Nephron (organoid): ENCODE measurements around the gene CIROP.
A peak's percentile ranks its signal among the peaks of the same experiment; 100 is the strongest.

ENCODE experiments used
- H3K27ac Mint-ChIP-seq, 3 experiments: 2 replicates each; pipeline ENCODE4 v1.8.0; 2020; ENCODE audit warnings: mixed read lengths in 3 of 3, mild to moderate bottlenecking in 2 of 3, moderate library complexity in 1 of 3
- H3K27me3 Mint-ChIP-seq: 2 replicates; pipeline ENCODE4 v1.8.0; 2021; ENCODE audit warnings: low read depth, mild to moderate bottlenecking, moderate library complexity, mixed read lengths
- H3K36me3 Mint-ChIP-seq: 2 replicates; pipeline ENCODE4 v1.8.0; 2020; ENCODE audit warnings: low read depth, mixed read lengths
- H3K4me1 Mint-ChIP-seq: 2 replicates; pipeline ENCODE4 v1.8.0; 2020; ENCODE audit warnings: mixed read lengths
- H3K4me3 Mint-ChIP-seq, 3 experiments: 2 replicates each; pipeline ENCODE4 v1.8.0; 2020; ENCODE audit warnings: mild to moderate bottlenecking in 3 of 3, mixed read lengths in 3 of 3, moderate library complexity in 2 of 3
- H3K9me3 Mint-ChIP-seq: 2 replicates; pipeline ENCODE4 v1.8.0; 2020; ENCODE audit warnings: mixed read lengths
- TF ChIP-seq, protein P1 (sequence below), 3 experiments: fragments of 200-600 bp; sonication (generic); IDR thresholded peaks; one replicate each; pipeline ENCODE4 v1.5.0; 2021; ENCODE audit warnings: antibody characterized with exemption in 3 of 3; ENCODE audit not compliant: unreplicated experiment in 3 of 3

Gene CIROP

DNA sequence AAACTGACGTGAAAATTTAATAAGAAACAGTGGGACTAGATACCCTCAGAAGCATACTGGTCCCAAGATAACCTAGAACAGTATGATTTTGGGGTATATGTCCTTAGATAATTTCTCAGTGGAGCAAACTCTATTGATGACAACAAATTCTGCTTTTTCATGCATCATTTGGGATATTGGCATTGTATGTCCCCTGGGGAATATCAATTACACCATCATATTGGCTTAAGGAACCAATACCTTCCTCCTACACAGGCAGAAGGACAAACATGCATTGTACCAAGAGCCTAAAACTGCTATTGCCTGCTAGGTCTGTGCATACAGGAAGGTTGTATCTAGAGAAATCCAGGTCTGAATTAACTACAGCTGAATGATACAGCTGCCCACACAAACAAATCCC is 29.9 kb downstream of the CIROP start:
- Mint-ChIP-seq H3K36me3 (peaks cover 66% of the 10 kb centered on the region), H3K27ac (no peak overlapping the region), H3K4me1 (peaks cover 28% of the 10 kb centered on the region), H3K4me3 (no peak overlapping the region), H3K27me3 (no peaks in the 10 kb centered on the region), H3K9me3 (no peaks in the 10 kb centered on the region)
- TF ChIP-seq, protein P1, sequence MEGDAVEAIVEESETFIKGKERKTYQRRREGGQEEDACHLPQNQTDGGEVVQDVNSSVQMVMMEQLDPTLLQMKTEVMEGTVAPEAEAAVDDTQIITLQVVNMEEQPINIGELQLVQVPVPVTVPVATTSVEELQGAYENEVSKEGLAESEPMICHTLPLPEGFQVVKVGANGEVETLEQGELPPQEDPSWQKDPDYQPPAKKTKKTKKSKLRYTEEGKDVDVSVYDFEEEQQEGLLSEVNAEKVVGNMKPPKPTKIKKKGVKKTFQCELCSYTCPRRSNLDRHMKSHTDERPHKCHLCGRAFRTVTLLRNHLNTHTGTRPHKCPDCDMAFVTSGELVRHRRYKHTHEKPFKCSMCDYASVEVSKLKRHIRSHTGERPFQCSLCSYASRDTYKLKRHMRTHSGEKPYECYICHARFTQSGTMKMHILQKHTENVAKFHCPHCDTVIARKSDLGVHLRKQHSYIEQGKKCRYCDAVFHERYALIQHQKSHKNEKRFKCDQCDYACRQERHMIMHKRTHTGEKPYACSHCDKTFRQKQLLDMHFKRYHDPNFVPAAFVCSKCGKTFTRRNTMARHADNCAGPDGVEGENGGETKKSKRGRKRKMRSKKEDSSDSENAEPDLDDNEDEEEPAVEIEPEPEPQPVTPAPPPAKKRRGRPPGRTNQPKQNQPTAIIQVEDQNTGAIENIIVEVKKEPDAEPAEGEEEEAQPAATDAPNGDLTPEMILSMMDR (IDR thresholded peaks at IDR 0.05; ENCODE audit: unreplicated experiment in 3 of 3) = no peak

DNA sequence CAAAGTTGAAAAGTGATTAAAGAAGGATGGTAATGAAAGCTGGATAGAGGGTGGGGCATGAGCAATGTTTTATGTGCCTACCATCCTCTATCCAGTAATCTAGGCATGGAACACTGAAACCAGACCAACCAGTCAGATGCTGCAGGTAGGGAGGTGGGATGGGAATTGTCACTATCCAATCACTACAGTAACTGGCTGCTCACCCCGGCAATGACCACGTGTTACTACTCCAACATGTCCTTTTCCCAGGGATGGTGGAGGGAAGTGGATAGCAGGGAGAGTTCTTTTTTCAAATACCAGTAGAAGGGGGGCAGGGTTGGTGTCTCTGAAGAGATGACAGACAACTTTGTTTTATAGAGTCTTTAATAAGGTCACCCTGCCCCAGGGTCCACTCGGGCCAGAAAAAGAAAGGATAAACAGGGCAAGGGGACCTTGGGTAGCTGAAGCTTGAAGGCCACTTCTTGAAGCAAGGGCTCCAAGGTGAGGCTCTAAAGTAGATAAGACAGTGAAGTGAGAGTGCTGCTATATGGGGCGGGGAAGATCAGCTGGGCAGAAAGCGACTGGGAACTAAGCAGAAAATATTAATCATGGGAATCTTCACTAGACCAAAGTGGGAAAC is 32.8 kb downstream of the CIROP start:
- Mint-ChIP-seq H3K4me1 (peaks cover 41% of the 10 kb centered on the region), H3K27ac (peak overlapping the region; percentile 95 to 98 (median 96)), H3K27me3 (no peaks in the 10 kb centered on the region), H3K9me3 (no peaks in the 10 kb centered on the region), H3K4me3 (peak overlapping the region; percentile 91 to 94 (median 94)), H3K36me3 (peaks cover 55% of the 10 kb centered on the region)
- TF ChIP-seq, protein P1 (IDR thresholded peaks at IDR 0.05; ENCODE audit: unreplicated experiment in 3 of 3) = no peak

DNA sequence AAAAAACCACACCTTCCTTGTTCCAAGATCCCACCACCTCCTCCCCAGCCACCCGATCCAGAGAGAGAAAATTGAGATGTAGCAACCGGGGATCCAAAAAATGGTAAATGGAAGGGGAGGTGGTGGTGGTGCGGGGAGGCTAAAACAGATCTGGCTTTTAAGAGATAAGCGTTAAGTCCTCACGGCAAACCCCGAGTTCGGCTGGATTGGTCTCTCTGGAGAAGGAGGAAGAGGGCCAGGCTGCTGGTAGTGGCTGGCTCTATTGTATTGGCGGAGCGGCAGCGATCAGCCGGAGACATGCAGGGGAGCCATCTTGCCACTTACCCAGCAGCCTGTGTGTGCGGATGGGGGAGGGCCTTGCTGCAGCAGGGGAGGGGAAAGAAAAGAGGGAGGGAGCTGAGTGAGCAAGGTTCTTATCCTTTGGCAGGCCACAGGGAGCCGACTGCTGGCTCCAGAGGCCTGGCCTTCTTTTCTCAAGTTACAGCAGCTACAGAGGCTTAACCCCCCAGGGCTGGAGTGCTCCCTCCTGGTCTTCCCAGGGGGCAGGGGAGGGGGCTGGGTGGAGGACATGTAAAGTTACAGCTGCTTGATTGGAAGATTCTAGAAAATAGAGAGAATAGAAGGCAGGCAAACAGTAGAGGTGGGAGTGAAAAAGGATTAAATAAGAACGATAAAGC is 33.4 kb downstream of the CIROP start:
- TF ChIP-seq, protein P1 (IDR thresholded peaks at IDR 0.05; ENCODE audit: unreplicated experiment in 3 of 3) = no peak
- Mint-ChIP-seq H3K27me3 (no peaks in the 10 kb centered on the region), H3K4me1 (peaks cover 41% of the 10 kb centered on the region), H3K36me3 (peaks cover 56% of the 10 kb centered on the region), H3K9me3 (no peaks in the 10 kb centered on the region), H3K4me3 (peak overlapping the region; percentile 91 to 94 (median 94)), H3K27ac (peak overlapping the region; percentile 95 to 98 (median 96))

DNA sequence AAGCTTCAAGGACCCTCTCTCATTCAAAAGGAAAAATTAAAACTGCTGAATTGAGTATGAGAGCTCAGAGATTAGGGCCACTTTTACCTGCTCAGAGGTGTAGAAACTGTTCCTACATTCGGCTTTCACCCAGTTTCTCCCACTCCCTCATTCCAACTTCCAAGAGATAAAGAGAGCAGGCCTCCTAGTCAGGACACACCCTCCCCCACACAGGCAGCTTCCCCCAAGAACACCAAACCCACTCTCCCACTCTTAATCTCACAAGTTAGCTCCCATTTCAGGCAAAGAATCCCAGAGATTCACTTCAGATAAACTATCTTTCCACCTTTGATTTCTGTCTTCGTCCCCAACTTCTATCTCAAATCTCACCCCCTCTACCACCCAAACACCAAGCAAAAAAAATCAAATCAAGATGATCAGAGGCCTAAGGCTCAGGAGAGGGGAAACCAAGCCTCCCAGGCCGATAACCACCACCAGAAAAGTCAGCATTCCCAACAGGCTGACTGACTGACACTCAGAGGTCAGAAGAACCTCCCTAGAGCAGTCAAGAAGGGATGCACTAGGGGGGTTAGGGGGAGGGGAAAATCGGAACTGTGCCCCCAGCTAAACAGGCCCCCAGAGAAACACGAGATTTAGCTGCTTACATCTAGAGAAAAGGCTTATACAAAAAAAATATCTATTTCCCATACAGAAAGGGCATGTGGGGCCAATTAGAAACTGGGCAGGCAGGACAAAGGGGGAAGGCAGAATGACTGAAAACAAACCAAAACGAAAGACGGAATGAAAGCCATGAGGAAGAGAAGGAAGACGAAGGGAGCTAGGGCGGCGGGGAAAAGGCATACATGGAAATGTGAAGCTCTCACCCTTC is 34.3 kb downstream of the CIROP start:
- Mint-ChIP-seq H3K9me3 (no peaks in the 10 kb centered on the region), H3K4me1 (peaks cover 47% of the 10 kb centered on the region), H3K36me3 (peaks cover 57% of the 10 kb centered on the region), H3K4me3 (peak overlapping the region; percentile 91 to 94 (median 94)), H3K27ac (peak overlapping the region; percentile 95 to 98 (median 96)), H3K27me3 (no peaks in the 10 kb centered on the region)
- TF ChIP-seq, protein P1 (IDR thresholded peaks at IDR 0.05; ENCODE audit: unreplicated experiment in 3 of 3) = no peak

DNA sequence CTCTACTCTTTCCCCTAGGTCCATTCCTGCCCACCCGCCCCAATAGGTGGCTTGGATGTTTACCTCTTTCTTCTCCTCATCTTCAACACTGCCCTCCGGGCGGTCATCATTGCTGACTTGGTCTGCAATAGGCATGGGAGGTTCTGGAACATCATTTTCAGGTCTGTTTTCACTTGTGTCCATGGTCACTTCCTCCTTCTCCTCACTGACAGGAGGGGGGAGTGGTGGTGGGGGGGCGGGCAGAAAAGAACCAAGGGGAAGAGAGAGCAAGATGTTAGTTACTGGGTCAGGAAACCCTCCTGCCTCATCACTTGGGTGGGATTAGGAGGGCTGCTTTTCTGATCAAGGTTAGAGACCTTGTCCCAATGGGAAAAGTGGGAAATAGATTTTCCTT is 35.4 kb downstream of the CIROP start:
- peak overlapping the region; percentile 85 to 95 (median 91) for H3K27ac Mint-ChIP-seq
- peaks cover 47% of the 10 kb centered on the region for H3K4me1 Mint-ChIP-seq
- peaks cover 57% of the 10 kb centered on the region for H3K36me3 Mint-ChIP-seq
- no peaks in the 10 kb centered on the region for H3K9me3 Mint-ChIP-seq
- H3K27me3 Mint-ChIP-seq = no peaks in the 10 kb centered on the region
- TF ChIP-seq, protein P1 (IDR thresholded peaks at IDR 0.05; ENCODE audit: unreplicated experiment in 3 of 3) = no peak
- H3K4me3 Mint-ChIP-seq = peak overlapping the region; percentile 89 to 94 (median 91)
